SH-SY5Y (cell line): ENCODE data around the gene ORM2.

Experiments
- GATA2 ChIP-seq: IDR thresholded peaks from 2 replicates; pipeline ENCODE4 v1.6.1; 2011; ENCODE audit warnings: mild to moderate bottlenecking, low read depth, low read length
- GATA3 ChIP-seq: IDR thresholded peaks from 2 replicates; pipeline ENCODE4 v1.6.1; 2011; ENCODE audit warnings: low read depth, mild to moderate bottlenecking, low read length, moderate library complexity

Gene ORM2

DNA sequence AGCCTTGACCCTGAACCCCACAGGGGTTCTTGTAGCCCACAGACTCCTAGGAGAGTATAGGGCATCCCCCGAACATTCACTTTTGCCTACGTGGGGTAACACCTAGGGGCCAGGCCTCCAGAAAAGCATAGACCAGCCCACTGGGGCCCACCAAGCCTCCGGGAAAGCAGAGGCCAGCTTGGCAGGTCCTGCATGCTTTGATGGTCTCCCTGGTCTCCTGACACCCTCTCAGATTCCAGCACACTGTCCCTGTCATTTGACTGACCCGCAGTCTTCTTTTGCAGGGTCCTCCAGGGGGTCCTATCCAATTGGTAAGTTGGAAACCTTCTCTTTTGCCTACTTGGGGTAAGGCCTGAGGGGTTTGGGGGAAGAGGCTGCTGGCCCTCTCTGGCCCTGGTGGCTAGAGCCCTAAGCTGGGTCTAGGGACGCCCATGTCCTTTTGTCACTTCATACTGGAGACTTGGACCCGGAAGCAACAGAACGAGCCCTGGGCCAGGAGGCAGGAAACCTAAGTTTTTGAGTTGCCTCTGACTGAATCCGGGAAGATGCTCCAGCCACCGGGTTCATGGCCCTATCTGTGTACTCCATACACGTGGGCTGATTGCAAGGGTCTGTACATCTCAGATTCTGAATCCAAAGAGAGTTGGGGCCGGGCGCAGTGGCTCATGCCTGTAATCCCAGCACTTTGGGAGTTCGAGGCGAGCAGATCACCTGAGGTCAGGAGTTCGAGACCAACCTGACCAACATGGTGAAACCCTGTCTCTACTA is 27.7 kb upstream of the ORM2 start:
- TF ChIP-seq GATA2 (no peak), GATA3 (no peak)

DNA sequence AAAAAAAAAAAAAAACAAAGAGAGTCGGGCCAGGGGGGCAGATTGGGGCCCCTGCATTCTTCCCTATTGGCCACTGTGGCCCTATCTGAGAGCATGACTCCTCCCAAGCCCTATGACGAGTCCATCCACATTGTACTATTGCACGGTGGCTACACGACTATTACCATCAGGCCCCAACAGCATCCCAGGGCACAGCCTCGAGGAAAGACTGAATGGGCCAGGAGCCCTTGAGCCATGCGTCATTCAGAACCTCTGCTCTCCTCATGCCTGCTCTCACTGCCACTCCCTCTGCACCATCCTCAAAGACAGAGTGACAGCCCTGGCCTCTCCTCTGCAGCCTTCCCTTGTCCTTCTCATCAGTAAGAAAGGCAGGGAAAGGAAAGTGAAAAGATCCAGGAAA is 26.9 kb upstream of the ORM2 start:
- no peak for TF ChIP-seq GATA3
- TF ChIP-seq GATA2: no peak

DNA sequence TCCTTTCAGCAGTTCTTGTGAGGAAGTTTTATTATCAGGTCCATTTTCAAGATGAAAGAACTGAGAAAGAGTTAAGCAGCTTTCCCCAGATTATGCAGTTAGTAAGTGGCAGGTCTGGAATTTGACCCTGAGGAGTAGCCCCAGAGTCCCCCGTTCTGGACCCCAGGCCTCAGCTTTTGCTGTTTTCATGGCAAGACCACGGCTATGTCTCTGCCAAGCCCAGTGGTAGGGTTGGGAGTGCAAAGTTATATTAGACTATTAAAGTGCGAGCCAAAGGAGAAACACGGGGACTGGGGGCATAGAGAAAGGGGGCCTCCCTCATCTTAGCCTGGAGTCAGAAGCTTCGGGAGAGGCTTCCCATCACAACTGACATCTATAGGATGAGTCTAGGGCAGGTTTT is 26.1 kb upstream of the ORM2 start:
- TF ChIP-seq GATA3 (no peak), GATA2 (no peak)

DNA sequence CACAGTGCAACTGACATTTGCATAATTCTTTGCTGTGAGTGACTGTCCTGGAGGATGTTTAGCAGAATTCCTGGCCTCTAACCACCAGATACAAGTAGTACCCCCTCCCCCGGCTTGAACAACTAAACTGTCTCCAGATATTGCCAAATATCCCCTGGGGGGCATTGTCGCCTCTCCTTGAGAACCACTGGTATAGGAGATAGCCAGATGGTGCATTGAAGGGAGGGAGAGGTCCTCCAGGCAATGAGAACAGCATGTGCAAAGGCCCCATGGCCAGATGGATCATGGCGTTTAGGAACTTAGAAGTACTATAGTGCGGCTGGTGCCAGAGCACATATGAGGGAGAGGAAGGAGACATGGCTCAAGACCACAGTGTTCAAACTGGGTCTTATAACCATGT is 25.7 kb upstream of the ORM2 start:
- TF ChIP-seq GATA3: no peak
- TF ChIP-seq GATA2: no peak

DNA sequence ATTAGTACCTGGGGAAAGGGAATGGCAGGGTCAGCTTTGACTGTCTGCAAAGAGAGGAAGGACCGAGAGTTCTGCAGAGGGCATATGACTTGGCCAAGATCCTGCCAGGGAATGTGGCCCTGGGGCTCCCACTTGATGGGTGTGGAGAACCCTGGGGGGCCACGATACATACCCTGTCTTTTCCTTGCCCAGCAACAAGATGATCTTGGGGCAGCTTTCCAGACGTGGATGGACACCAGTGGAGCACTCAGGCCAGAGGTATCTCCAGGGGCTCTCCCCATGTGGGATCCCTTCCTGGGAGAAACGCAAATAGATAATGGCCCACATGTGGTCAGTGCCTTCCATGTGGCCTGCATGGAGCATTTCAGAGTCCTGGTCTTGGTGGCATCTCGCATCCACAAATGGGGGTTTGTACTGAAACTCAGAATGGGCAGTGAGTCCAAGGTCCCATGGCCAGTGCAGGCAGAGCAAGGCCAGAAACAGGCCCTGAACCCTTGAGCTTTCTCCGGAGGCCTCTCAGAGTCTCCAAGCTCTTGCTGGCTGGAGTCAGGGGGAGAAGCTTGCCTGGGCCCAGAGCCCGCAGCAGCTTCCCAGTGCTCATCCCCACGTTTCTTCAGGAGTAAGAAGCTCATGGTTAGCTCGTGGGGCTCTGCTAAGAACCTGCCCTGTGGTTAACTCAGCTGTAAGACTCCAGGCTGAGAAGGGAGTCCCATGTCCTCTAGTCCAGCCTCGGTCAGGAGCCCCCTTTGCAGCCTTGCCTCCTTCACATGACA is 25.1 kb upstream of the ORM2 start:
- TF ChIP-seq GATA2 (no peak), GATA3 (no peak)

DNA sequence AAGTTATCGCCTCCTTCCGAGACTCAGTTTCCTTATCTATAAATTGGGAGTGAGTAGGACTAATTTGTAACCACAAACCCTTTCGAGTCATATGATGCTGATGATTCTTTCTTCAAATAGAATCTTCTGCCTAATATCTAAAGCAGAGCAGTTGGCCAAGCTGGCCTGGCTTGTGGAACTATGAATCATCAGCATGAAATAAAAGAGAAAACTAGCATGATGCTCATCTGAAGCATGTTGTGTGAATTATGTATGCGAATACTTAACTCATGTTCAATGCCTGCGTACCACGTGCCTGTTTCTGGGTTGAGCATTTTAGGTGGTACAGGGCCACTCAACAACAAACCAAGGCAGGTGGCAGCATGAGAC is 21.8 kb upstream of the ORM2 start:
- no peak for TF ChIP-seq GATA3
- TF ChIP-seq GATA2: no peak

DNA sequence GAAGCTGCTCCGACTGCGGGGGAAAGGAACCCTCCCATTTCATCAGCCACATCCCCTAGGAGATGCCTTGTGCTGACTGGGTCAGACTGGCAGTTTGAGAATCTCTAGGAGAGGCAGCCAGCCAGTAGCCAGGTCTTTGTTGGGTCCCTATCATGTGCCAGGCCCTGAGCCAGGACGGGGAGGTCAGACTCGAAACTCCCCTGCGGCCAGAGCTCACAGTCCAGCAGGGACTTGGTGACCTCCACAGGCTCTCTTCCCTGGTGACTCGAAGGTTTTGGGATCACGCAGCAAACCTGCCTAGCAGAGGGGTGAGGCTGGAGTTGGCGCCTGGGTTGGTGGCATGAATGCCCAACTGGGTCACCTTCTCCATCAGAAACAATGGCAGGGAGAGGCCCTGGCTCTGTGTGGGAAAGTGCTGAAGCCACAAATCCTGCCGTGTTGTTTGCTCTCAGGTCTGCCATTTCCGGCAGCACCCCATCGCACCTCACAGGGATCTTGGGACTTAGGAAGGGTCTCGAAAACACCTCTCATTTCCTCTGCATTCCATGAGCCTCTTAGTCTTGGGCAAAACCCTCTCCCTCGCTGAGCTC is 21.2 kb upstream of the ORM2 start:
- TF ChIP-seq GATA3 (no peak), GATA2 (no peak)

DNA sequence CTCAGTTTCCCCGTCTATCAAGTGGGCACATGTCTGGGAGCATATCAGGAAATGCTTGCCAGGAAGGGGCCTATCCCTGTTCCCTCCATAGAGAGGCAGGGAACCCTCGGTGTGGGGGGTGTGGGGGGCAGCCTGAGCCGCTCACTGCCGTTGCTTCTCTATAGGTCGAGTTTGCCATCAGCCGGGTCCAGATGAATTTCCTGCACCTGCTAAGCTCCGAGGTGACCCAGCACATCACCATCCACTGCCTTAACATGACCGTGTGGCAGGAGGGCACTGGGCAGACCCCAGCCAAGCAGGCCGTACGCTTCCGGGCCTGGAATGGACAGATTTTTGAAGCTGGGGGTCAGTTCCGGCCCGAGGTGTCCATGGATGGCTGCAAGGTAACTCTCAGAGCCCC is 20.6 kb upstream of the ORM2 start:
- TF ChIP-seq GATA2 (no peak), GATA3 (no peak)

DNA sequence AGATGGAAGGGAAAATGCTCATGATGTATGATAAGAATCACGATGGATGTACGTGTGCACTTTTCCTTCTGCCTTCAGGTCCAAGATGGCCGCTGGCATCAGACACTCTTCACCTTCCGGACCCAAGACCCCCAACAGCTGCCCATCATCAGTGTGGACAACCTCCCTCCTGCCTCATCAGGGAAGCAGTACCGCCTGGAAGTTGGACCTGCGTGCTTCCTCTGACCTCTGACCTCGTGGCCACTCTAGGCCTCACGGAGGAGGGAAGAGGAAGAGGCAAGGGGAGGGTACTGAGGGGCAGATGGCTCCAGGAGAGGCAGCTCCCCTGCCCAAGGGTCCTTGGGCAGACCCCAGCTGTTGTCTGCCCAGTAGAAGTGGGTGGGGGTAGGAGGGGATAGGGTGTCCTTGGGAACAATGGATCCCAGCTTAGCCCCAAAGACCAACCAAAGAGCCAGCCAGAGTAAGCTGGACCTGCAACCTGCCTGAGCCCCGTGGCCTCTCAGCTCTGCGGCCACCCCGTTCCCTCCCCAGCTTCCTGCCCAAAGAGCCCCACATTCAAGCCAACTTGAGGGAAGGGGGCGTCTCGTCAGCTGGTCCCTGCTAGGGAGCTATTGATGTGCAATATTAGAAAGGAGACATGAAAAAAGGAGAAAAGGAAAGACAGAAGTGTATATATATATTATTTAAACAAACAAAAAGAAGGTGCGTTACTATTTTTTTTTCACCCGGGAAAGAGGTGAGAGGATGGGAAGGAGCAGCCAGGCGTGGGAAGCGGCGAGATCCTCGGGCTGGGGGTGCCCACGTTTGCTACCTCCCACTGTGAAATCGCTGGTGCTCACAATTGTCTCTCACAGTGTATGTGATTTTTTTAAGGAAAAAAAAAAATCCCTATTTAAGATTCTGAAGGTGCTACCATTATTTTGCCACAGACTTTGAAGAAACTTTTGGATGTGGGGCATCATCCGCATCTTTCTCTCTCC is 18.9 kb upstream of the ORM2 start:
- TF ChIP-seq GATA2 (no peak), GATA3 (no peak)

DNA sequence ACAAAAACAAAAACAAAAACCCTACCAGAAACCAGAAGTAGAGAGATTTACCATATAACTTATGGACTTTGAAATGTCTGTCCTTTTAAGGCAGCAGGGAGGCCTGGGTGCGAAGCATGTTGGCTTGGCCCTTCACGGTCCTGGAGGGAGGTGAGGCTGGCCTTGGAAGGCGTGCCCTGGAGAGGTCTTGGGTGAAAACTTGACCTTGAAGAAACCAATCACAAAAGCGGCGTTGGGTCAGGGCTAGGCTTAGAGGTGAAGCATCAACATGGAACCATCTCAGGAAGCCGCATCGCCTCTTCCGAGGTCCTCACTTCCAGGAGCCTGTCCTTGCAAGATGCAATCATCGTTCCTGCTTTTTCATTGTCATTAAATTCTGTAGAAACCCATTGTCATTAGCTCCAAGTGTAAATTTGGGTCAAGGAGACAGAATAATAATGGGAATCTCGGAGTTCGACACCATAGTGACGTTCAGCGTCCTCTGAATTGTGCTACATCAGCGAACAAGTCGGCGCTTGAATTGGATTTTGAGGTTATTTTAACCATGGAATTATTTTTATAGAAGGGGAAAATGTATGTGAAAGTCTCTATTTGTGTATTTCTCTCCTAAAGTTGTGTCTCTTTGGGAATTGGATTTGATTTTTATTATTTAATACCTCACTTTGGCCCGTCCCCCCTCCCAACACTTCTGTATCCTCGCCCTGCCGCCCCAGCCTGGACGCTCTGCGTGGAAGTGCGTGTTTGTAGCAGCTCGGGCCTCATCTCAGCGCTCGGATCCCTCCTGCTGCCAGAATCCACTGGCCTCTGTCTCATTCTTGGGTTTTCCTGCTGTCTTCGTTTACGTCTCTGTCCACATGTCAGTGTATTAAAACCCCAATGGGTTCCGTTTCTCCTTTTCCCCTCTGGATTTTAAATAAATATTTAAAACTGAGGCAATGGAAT is 17.8 kb upstream of the ORM2 start:
- no peak for TF ChIP-seq GATA2
- no peak for TF ChIP-seq GATA3

DNA sequence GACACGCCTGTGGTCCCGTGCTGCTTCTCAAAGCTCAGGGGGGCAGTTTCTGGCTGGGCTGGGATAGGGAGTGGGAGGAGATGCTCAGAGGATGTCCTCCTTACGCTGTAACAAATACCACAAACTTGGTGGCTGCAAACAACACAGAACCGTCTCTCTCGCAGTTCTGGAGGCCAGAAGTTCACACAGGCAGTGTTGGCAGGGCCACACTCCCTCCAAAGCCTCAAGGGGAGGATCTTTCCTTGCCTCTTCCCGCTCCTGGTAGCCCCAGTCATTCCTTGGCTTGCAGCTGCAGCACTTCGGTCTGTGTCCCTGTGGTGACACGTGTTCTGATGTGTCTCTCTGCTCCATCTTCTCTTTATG is 17.2 kb upstream of the ORM2 start:
- TF ChIP-seq GATA3: no peak
- no peak for TF ChIP-seq GATA2

DNA sequence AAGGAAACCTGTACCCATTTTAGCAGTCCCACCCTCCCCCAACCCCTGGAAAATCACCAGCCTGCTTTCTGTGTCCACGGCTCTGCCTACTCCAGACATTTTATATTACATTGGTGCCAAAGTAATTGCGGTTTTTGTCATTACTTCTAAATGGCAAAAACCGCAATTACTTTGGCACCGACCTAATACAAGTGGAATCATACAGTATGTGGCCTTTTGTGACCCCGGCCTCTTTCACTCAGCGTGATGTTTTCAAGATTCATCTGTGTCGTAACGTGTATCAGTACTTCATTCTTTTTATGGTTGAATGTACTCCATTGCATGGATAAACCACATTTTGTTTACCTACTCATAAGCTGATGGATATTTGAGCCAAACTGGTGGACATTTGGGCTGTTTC is 16.5 kb upstream of the ORM2 start:
- no peak for TF ChIP-seq GATA2
- no peak for TF ChIP-seq GATA3
